ENCODE data around the gene RNMT. TPM values are rescaled to one million over a fixed set of nuclear protein-coding genes. Genes with fewer than 3 reads are reported as not detected.
A peak's percentile ranks its signal among the peaks of the same experiment; 100 is the strongest.

Gene RNMT
- total RNA-seq, 3 donors from 2014 or later (not counting 1 experiment from before 2014, with no cell fraction given) = 68.9 to 77.4 (median 71.9) TPM

DNA sequence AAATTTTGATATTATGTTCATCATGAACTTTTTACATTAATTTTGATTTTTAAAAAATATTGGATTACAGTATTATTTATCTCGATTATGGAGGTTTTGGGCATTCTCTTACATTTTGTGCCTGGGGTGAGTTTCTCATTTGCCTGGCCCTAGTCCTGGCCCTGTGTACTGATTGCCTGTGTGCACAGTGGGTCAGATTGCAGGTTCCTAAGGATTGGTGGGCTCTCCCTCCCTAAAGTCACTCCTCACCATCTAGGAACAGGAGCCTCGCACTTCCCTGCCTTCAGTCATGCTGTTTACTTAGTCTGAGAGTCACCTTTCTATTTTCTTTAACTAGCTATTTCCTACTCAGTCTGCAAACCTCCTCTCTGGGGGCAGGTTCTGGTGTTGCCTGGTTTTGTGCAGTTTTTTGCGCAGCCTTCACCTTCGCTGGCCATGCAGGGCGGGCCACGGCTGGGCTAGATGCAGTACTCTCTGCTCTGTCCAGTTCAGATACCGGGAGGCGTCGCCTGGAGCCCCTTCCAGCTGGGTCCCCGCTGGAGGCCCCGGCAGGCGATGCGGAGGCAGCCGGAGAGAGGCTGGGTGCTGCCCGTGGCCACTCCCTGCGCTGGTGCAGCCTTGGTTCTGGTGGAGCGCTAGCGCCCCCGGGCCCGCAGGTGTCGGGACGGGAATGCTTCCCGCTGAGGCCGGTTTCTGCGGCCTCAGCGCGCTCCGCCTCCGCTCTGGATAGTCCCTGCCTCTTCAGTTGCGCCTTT lies 74.2 kb downstream of the RNMT start:
- Histone ChIP-seq H3K27me3 (ENCODE audit: control insufficient read depth, insufficient read depth, low read length) (peaks cover 12% of the 10 kb centered on the region), H3K36me3 (ENCODE audit: control insufficient read depth, insufficient read depth, low read length) (no peaks in the 10 kb centered on the region), H3K27ac (ENCODE audit: low read length) (no peak overlapping the region), H3K4me1 (ENCODE audit: control insufficient read depth, insufficient read depth, low read length) (peaks cover 3% of the 10 kb centered on the region), H3K4me3 (ENCODE audit: low read length) (no peak overlapping the region), H3K9me3 (ENCODE audit: control insufficient read depth, insufficient read depth, low read length) (no peaks in the 10 kb centered on the region)
- intact Hi-C loops (cut with micrococcal nuclease) = no loop called here
- ATAC-seq (peak in 1 of 3 donors; percentile 43), DNase-seq (peak in 1 of 2 donors; percentile 56)
- Mint-ChIP-seq H3K4me1 (peaks cover 5 to 9% of the 10 kb centered on the region in 2 donors), H3K4me3 (no peak overlapping the region), H3K27ac (no peak overlapping the region), H3K36me3 (no peaks in the 10 kb centered on the region), H3K27me3 (ENCODE audit: low read depth in 2 of 2) (peaks cover 46 to 82% of the 10 kb centered on the region in 2 donors), H3K9me3 (no peaks in the 10 kb centered on the region)
- 16% methylated on average over 30 of the region's 30 CpGs for WGBS (ENCODE audit: insufficient coverage)
- TF ChIP-seq, protein P1, sequence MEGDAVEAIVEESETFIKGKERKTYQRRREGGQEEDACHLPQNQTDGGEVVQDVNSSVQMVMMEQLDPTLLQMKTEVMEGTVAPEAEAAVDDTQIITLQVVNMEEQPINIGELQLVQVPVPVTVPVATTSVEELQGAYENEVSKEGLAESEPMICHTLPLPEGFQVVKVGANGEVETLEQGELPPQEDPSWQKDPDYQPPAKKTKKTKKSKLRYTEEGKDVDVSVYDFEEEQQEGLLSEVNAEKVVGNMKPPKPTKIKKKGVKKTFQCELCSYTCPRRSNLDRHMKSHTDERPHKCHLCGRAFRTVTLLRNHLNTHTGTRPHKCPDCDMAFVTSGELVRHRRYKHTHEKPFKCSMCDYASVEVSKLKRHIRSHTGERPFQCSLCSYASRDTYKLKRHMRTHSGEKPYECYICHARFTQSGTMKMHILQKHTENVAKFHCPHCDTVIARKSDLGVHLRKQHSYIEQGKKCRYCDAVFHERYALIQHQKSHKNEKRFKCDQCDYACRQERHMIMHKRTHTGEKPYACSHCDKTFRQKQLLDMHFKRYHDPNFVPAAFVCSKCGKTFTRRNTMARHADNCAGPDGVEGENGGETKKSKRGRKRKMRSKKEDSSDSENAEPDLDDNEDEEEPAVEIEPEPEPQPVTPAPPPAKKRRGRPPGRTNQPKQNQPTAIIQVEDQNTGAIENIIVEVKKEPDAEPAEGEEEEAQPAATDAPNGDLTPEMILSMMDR (IDR thresholded peaks at IDR 0.05) = no peak

DNA sequence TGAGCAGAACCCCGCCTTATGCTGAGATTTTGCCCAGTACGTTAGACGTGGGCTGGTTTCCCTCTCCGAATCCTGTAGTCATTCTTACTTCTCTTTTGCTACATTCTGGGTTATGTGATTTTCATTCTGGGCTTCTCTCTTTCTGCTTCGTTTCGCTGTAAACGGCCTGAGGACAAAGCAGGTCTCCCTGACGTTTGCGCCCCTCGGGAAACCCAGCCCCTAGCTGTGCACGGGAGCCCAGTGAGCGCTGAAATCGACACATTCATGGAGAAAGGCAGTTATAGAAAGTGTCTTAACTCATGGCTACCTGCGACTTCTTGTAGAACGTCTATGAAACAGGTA lies 74.8 kb downstream of the RNMT start:
- Mint-ChIP-seq H3K4me1 (peaks cover 5 to 9% of the 10 kb centered on the region in 2 donors), H3K9me3 (no peaks in the 10 kb centered on the region), H3K27ac (no peak overlapping the region), H3K27me3 (ENCODE audit: low read depth in 2 of 2) (peaks cover 51 to 85% of the 10 kb centered on the region in 2 donors), H3K36me3 (no peaks in the 10 kb centered on the region), H3K4me3 (no peak overlapping the region)
- no peak overlapping the region for H3K4me3 ChIP-seq (ENCODE audit: low read length)
- peaks cover 3% of the 10 kb centered on the region for H3K4me1 ChIP-seq (ENCODE audit: control insufficient read depth, insufficient read depth, low read length)
- 5% methylated on average over 13 of the region's 15 CpGs for WGBS (ENCODE audit: insufficient coverage)
- TF ChIP-seq, protein P1 (IDR thresholded peaks at IDR 0.05) = no peak
- H3K9me3 ChIP-seq (ENCODE audit: control insufficient read depth, insufficient read depth, low read length) = no peaks in the 10 kb centered on the region
- DNase-seq (no peak), ATAC-seq (no peak)
- intact Hi-C loops (cut with micrococcal nuclease) = no loop called here
- no peak overlapping the region for H3K27ac ChIP-seq (ENCODE audit: low read length)
- no peaks in the 10 kb centered on the region for H3K36me3 ChIP-seq (ENCODE audit: control insufficient read depth, insufficient read depth, low read length)
- peaks cover 12% of the 10 kb centered on the region for H3K27me3 ChIP-seq (ENCODE audit: control insufficient read depth, insufficient read depth, low read length)

DNA sequence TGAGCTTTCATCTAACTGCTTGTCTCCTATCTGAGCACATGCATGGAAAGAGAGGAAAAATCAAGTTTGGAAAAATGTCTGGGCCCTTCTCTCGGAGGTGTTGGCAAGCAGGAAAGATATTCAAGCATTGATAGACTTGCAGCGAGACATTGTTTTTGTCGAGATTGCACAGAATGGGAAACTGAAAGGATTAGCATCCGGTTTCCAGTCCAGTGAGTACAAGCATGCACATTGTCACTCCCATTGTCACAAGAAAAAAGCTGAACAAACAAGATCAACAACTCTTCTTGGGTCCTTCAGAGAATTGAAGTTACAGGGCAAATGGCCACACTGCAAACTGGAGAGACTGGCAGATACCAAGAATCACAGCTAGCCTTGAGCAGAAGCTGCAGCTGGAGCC lies 77.8 kb downstream of the RNMT start:
- Mint-ChIP-seq H3K27ac (no peak overlapping the region), H3K36me3 (no peaks in the 10 kb centered on the region), H3K4me1 (peaks cover 5 to 9% of the 10 kb centered on the region in 2 donors), H3K27me3 (ENCODE audit: low read depth in 2 of 2) (peaks cover 38 to 66% of the 10 kb centered on the region in 2 donors), H3K4me3 (no peak overlapping the region), H3K9me3 (no peaks in the 10 kb centered on the region)
- no peaks in the 10 kb centered on the region for H3K36me3 ChIP-seq (ENCODE audit: control insufficient read depth, insufficient read depth, low read length)
- no peak overlapping the region for H3K27ac ChIP-seq (ENCODE audit: low read length)
- peaks cover 3% of the 10 kb centered on the region for H3K4me1 ChIP-seq (ENCODE audit: control insufficient read depth, insufficient read depth, low read length)
- DNase-seq = no peak
- H3K27me3 ChIP-seq (ENCODE audit: control insufficient read depth, insufficient read depth, low read length) = peaks cover 9% of the 10 kb centered on the region
- intact Hi-C loops (cut with micrococcal nuclease) = no loop called here
- no peaks in the 10 kb centered on the region for H3K9me3 ChIP-seq (ENCODE audit: control insufficient read depth, insufficient read depth, low read length)
- H3K4me3 ChIP-seq (ENCODE audit: low read length) = no peak overlapping the region
- WGBS (ENCODE audit: insufficient coverage) = 61% methylated on average over 4 of the region's 4 CpGs
- TF ChIP-seq, protein P1 (IDR thresholded peaks at IDR 0.05) = no peak
- no peak for ATAC-seq
